COR-L47 (cell line): ENCODE results near the gene ZNF474.
A peak's percentile ranks its signal among the peaks of the same experiment; 100 is the strongest.

Source experiments
- DNase-seq: peaks from one replicate; lab custom pipeline; 2025; lab: John Stamatoyannopoulos, UW

Gene ZNF474

DNA sequence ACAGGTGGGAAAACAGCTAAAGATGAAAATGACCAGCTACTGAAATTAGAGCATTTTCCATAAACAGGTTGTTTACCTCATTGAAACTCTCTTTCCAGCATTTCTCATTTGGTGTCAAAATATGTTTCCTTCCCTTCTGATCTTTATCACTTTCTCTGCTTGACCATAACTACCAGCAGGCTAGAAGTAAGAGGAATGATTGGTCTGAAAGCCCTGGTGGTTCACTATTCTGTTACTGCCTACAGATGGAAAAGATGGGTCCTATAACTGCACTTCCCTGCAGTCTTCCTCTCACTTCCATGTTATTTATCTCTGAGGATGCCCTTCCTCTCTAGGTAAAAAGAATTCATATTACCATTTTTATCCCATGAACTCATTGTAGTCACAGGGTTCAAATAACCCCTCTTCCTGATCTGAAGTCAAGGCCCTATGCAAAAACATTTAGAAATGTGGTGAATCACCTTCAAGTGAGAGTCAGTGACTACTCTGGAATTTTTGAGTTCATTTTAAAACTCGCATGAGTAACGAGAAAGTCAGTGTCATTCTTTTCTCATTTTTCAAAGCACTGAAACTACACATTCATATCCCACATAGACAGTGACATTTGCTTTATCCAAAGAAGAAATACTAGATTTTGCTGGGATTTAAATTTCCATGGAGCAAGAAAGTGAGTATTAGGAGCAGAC lies 51.7 kb downstream of the ZNF474 start:
- no peak for DNase-seq

- DNase-seq: no peak
Measured at GRCh38 chr5:122181863-122182262, 52.5 kb downstream of the ZNF474 start.

- DNase-seq: no peak
Measured at GRCh38 chr5:122182491-122182921, 53.2 kb downstream of the ZNF474 start.

DNA sequence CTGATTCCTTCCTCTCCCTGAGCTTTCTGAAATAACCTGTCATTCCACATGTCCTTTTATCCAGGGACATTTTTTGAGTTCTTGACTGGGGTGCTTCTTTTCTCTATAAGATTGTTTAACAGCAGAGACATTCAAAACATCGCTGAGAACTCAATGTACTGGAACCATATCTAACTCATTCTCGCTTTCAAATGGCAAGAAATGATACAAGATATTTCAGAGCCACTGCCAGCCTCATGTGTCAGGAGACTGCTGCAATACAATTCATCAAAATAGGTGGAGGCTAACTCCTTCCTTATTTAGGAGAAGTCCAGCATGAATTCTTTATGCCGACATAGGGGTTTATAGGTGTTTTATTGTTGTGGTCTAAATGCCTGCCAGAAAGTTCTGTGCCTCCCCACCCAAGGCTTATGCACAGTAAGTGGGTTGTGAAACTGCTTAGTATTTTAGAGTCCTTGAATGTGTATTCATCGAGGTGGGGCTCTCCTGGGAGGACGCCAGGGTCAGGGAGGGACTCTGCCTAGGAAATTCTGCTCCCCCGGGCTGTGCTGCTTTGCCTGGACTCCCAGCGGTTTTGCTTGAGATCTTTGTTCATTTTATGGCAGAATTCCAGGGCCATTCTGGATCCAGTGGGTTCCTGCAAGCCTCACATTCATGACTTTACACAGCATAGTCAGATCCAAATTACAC lies 53.9 kb downstream of the ZNF474 start:
- peak; percentile 54 for DNase-seq

DNA sequence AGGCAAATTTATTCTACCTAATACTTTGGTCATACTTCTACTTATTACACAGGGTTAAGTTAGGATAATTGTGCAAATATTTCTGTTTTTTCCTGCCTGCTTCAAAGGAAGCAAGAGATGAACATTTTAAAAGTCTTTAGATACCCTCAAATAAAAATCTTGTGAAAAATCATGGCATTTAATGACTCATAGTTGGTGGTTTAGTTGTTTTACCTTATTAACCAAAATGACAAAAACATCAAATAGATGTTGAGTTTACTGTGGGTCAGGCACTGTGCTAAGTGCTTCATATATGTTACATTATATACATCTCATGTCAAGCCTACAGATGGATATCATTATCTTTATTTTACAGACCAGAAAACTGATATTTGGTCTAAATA lies 54.4 kb downstream of the ZNF474 start:
- DNase-seq: no peak

- DNase-seq: no peak
Measured at GRCh38 chr5:122184676-122185255, 55.4 kb downstream of the ZNF474 start.

GRCh38 chr5:122187426-122187825 lies 58.1 kb downstream of the ZNF474 start:
- no peak for DNase-seq

- DNase-seq: no peak
Measured at GRCh38 chr5:122190156-122190555, 60.8 kb downstream of the ZNF474 start.

- peak; percentile 63 for DNase-seq
Measured at GRCh38 chr5:122192497-122193496, 63.5 kb downstream of the ZNF474 start.

DNA sequence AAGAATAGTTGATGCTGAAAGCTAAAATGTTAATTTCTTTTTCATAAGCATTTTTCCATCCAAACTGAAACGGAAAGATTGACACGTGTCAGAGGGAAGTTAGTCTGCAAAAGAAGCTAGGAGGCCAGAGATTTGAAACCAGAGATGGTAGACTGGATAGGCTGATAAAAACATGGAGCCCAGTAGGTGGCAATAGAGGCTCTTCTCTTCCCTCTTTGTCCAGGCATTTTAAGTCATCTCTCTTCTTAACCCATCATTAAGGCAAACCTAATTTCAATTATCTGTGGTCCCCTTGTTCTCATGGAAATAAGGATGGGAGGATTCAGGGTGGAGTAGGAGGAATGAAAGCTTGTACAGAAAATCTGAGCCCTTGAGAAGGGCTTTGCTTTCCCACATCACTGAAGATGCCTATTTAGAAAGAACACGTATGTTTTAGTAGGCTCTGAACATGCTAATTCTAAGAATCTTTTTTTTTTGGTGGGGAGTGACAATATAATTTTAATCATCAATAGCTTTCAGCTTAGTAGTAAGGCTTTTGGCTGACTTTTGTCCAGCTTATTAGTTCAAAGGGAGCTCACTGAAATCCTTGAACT lies 66.6 kb downstream of the ZNF474 start:
- DNase-seq: peak; percentile 47

DNA sequence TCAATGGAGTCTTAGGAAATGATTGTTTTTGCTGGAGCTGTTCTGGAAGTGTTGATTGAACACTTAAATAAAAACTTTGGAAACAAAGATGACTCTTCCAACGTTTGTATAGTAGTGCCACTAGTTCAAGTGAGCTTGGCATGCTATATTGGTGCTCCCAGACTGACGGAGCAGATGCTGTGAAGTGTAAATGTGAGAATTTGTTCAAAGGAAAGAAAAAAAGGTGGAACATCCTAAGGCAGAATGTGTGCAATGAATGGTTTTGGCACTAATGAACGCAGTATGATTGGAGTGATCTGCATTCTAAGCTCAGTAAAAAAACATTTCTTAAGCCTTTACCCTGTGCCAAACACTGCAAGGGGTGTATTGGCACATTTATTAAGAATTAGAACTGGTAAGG lies 69.8 kb downstream of the ZNF474 start:
- DNase-seq: no peak

DNA sequence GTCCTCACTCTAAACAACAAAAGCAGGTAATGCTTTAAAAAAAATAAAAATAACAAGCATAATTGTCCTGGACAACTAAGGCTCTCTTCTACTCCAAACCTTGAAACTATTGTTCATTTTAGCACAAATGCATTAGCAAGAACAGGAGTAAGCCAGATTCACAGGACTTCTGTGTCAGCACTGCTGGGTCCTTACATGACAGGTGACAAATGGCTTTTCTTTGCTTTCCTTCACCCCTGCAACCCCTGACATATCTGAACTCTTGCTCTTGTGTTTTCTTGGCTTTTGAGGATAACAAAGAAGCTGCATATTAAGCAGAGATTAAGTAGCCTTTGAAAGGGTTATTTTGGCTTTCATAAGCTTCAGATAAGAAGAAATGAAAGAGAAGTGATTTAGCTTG lies 71.1 kb downstream of the ZNF474 start:
- DNase-seq: no peak

GRCh38 chr5:122200865-122201264 lies 71.5 kb downstream of the ZNF474 start:
- no peak for DNase-seq

GRCh38 chr5:122201365-122201764 lies 72.0 kb downstream of the ZNF474 start:
- no peak for DNase-seq

- DNase-seq: no peak
Measured at GRCh38 chr5:122202952-122203351, 73.6 kb downstream of the ZNF474 start.
